A673 (cell line): Measurements from ENCODE around the gene UPF1.

Experiments
- EZH2 ChIP-seq: fragments of 200-600 bp; sonication (generic); IDR thresholded peaks from 2 replicates; pipeline ENCODE4 v1.6.1; 2017; ENCODE audit warnings: borderline replicate concordance, low read depth, mild to moderate bottlenecking, mixed read lengths, antibody characterized with exemption, low read length; ENCODE audit not compliant: poor library complexity, severe bottlenecking
- TF ChIP-seq, protein P1 (sequence below): fragments of 300-800, 200-600 bp; sonication (generic); conservative IDR thresholded peaks from 2 replicates; pipeline ENCODE4 v1.5.1; 2017; ENCODE audit warnings: low read depth, mild to moderate bottlenecking, antibody characterized with exemption, low read length, moderate library complexity, mixed read lengths

DNA sequence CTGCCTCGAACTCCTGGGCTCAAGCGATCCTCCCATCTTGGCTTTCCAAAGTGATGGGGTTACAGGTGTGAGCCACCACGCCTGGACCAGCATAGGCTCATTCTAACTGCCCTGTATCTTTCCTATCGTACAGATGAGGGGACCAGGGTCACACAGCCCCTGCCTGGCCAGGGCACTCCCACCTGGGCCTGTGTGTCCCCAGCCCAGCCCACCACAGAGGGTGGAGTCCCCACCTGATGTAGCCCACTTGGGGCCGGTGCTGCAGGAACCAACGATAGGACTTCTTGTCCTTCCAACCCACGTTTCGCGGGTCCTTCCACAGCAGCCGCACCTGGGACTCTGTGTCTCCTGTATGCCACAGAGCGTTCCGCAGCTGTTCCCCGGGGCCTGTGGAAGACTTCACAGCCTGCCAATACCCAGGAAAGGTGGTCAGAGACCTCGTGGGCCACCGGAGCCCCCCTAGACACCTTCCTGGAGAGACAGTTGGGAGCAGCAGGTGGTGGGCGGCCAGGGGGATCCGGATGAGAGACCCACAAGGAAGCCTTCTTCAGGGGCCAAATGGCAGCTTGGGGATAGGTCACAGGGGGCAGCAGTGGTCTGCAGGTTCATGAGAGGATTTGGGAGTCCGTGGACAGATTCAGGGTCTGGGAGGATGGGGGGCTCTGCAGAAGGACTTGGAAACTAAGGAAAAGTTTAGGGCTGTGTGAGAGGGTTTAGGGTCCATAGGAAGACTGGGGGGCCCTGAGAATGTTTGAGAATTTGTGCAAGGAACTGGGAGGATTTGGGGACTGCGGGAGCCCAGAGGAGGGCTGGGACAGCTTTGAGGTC lies 47.6 kb upstream of the UPF1 start:
- TF ChIP-seq, protein P1, sequence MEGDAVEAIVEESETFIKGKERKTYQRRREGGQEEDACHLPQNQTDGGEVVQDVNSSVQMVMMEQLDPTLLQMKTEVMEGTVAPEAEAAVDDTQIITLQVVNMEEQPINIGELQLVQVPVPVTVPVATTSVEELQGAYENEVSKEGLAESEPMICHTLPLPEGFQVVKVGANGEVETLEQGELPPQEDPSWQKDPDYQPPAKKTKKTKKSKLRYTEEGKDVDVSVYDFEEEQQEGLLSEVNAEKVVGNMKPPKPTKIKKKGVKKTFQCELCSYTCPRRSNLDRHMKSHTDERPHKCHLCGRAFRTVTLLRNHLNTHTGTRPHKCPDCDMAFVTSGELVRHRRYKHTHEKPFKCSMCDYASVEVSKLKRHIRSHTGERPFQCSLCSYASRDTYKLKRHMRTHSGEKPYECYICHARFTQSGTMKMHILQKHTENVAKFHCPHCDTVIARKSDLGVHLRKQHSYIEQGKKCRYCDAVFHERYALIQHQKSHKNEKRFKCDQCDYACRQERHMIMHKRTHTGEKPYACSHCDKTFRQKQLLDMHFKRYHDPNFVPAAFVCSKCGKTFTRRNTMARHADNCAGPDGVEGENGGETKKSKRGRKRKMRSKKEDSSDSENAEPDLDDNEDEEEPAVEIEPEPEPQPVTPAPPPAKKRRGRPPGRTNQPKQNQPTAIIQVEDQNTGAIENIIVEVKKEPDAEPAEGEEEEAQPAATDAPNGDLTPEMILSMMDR, result no peak
- TF ChIP-seq EZH2, result no peak
